Thymus (tissue), 11 donors: ENCODE data around the gene CRISPLD2. TPM values are rescaled to one million over a fixed set of nuclear protein-coding genes. Genes with fewer than 3 reads are reported as not detected.

Experiments
- DNase-seq, 9 donors: peaks; one replicate each; pipeline ENCODE4 v3.0.0-alpha.2; 2013; ENCODE audit warnings: low spot score in 9 of 9, low read depth in 6 of 9, missing footprints in 1 of 9
- H3K27ac ChIP-seq, 2 donors: one replicate each; pipeline ENCODE4 v1.5.1; 2013; ENCODE audit warnings: control low read depth in 1 of 2, low read depth in 1 of 2, low read length in 1 of 2, mild to moderate bottlenecking in 1 of 2, moderate library complexity in 1 of 2
- H3K27me3 ChIP-seq, 2 donors: one replicate each; pipeline ENCODE4 v1.5.1; 2013; ENCODE audit warnings: low read length in 1 of 2; ENCODE audit not compliant: control insufficient read depth in 2 of 2, insufficient read depth in 1 of 2
- H3K36me3 ChIP-seq, 2 donors: one replicate each; pipeline ENCODE4 v1.5.1; 2013; ENCODE audit warnings: low read length in 1 of 2, mild to moderate bottlenecking in 1 of 2, moderate library complexity in 1 of 2; ENCODE audit not compliant: control insufficient read depth in 2 of 2, insufficient read depth in 2 of 2
- H3K4me1 ChIP-seq, 2 donors: one replicate each; pipeline ENCODE4 v1.5.1; 2013; ENCODE audit warnings: low read length in 2 of 2; ENCODE audit not compliant: control insufficient read depth in 2 of 2, insufficient read depth in 2 of 2
- H3K4me3 ChIP-seq, 2 donors: one replicate each; pipeline ENCODE4 v1.5.1; 2013; ENCODE audit warnings: low read length in 2 of 2, control low read depth in 1 of 2, mild to moderate bottlenecking in 1 of 2
- H3K9me3 ChIP-seq, 2 donors: one replicate each; pipeline ENCODE4 v1.5.1; 2013; ENCODE audit warnings: low read length in 1 of 2, mild to moderate bottlenecking in 1 of 2; ENCODE audit not compliant: control insufficient read depth in 2 of 2, insufficient read depth in 1 of 2
- WGBS: extraction: QIAGEN DNeasy Blood & Tissue Kit; methylation state at CpG from one replicate; pipeline ENCODE4 v1.1.7; 2013; 5-methylcytosine and 5-hydroxymethylcytosine counted together
- polyA plus RNA-seq: library from polyadenylated mRNA; stranded (reverse); fragments of 200-250 nt; gene quantifications from one replicate; pipeline ENCODE4 v1.2.3, GENCODE V29; 2013
- total RNA-seq: library from RNA; stranded (reverse); fragments of 120-200 nt; gene quantifications from one replicate; pipeline ENCODE4 v1.2.4, GENCODE V29; 2013
- donor health status: healthy.

CRISPLD2 gene
- total and polyA plus RNA-seq, 2 donors = 2.1 to 7.2 TPM

- Histone ChIP-seq H3K27ac (no peak overlapping the region), H3K4me3 (no peak overlapping the region), H3K9me3 (no peaks in the 10 kb centered on the region), H3K27me3 (peaks cover 0 to 21% of the 10 kb centered on the region in 2 donors), H3K4me1 (no peaks in the 10 kb centered on the region), H3K36me3 (no peaks in the 10 kb centered on the region)
- WGBS = 42% methylated on average over 6 of the region's 6 CpGs
- DNase-seq = no peak
Measured at GRCh38 chr16:84913315-84913714, 93.5 kb downstream of the CRISPLD2 start.

- Histone ChIP-seq H3K27ac (no peak overlapping the region), H3K9me3 (no peaks in the 10 kb centered on the region)
- 95% methylated on average over 5 of the region's 5 CpGs for WGBS
Measured at GRCh38 chr16:84914273-84914672, 94.5 kb downstream of the CRISPLD2 start.

GRCh38 chr16:84916178-84916577, 96.4 kb downstream of the CRISPLD2 start:
- no peak for DNase-seq
- no peaks in the 10 kb centered on the region for H3K36me3 ChIP-seq
- 32% methylated on average over 9 of the region's 9 CpGs for WGBS

More at GRCh38 chr16:84914273-84914672, 94.5 kb downstream of the CRISPLD2 start:
- Histone ChIP-seq H3K36me3 (no peaks in the 10 kb centered on the region), H3K27me3 (peaks cover 0 to 24% of the 10 kb centered on the region in 2 donors), H3K4me1 (no peaks in the 10 kb centered on the region), H3K4me3 (no peak overlapping the region)
- DNase-seq = no peak

GRCh38 chr16:84916850-84917249, 97.1 kb downstream of the CRISPLD2 start:
- WGBS = 81% methylated on average over 6 of the region's 6 CpGs
- no peaks in the 10 kb centered on the region for H3K4me1 ChIP-seq
- H3K36me3 ChIP-seq = no peaks in the 10 kb centered on the region
- no peaks in the 10 kb centered on the region for H3K9me3 ChIP-seq
- no peak overlapping the region for H3K4me3 ChIP-seq
- H3K27me3 ChIP-seq = peaks cover 0 to 27% of the 10 kb centered on the region in 2 donors
- no peak for DNase-seq
- H3K27ac ChIP-seq = no peak overlapping the region

More at GRCh38 chr16:84916178-84916577, 96.4 kb downstream of the CRISPLD2 start:
- Histone ChIP-seq H3K27me3 (peaks cover 0 to 27% of the 10 kb centered on the region in 2 donors), H3K4me1 (no peaks in the 10 kb centered on the region), H3K9me3 (no peaks in the 10 kb centered on the region), H3K27ac (no peak overlapping the region), H3K4me3 (no peak overlapping the region)

- DNase-seq = no peak
- peaks cover 0 to 2% of the 10 kb centered on the region in 2 donors for H3K4me1 ChIP-seq
- H3K9me3 ChIP-seq = no peaks in the 10 kb centered on the region
- 93% methylated on average over 11 of the region's 11 CpGs for WGBS
- peaks cover 0 to 27% of the 10 kb centered on the region in 2 donors for H3K27me3 ChIP-seq
- no peak overlapping the region for H3K27ac ChIP-seq
- H3K36me3 ChIP-seq = no peaks in the 10 kb centered on the region
- no peak overlapping the region for H3K4me3 ChIP-seq
Measured at GRCh38 chr16:84917492-84917891, 97.7 kb downstream of the CRISPLD2 start.

- Histone ChIP-seq H3K36me3 (no peaks in the 10 kb centered on the region), H3K4me1 (peaks cover 0 to 5% of the 10 kb centered on the region in 2 donors), H3K4me3 (no peak overlapping the region), H3K27me3 (peaks cover 0 to 27% of the 10 kb centered on the region in 2 donors), H3K27ac (no peak overlapping the region), H3K9me3 (no peaks in the 10 kb centered on the region)
- no peak for DNase-seq
- WGBS = 97% methylated on average over 20 of the region's 20 CpGs
Measured at GRCh38 chr16:84918006-84918909, 98.5 kb downstream of the CRISPLD2 start.

GRCh38 chr16:84919269-84919668, 99.5 kb downstream of the CRISPLD2 start:
- 79% methylated on average over 7 of the region's 7 CpGs for WGBS
- no peak overlapping the region for H3K27ac ChIP-seq
- peaks cover 0 to 25% of the 10 kb centered on the region in 2 donors for H3K27me3 ChIP-seq
- no peaks in the 10 kb centered on the region for H3K9me3 ChIP-seq
- H3K4me3 ChIP-seq = no peak overlapping the region
- peaks cover 0 to 5% of the 10 kb centered on the region in 2 donors for H3K4me1 ChIP-seq
- DNase-seq = no peak
- no peaks in the 10 kb centered on the region for H3K36me3 ChIP-seq

GRCh38 chr16:84919708-84920107, 99.9 kb downstream of the CRISPLD2 start:
- no peak for DNase-seq
- no peaks in the 10 kb centered on the region for H3K9me3 ChIP-seq
- no peaks in the 10 kb centered on the region for H3K36me3 ChIP-seq
- no peak overlapping the region for H3K27ac ChIP-seq
- H3K27me3 ChIP-seq = peaks cover 0 to 25% of the 10 kb centered on the region in 2 donors
- H3K4me1 ChIP-seq = peaks cover 0 to 5% of the 10 kb centered on the region in 2 donors
- WGBS = 66% methylated on average over 13 of the region's 13 CpGs
- H3K4me3 ChIP-seq = no peak overlapping the region

- Histone ChIP-seq H3K27me3 (peaks cover 0 to 25% of the 10 kb centered on the region in 2 donors), H3K36me3 (no peaks in the 10 kb centered on the region), H3K27ac (no peak overlapping the region), H3K9me3 (no peaks in the 10 kb centered on the region), H3K4me1 (peaks cover 0 to 5% of the 10 kb centered on the region in 2 donors), H3K4me3 (no peak overlapping the region)
- DNase-seq = no peak
- WGBS = 98% methylated on average over 8 of the region's 8 CpGs
Measured at GRCh38 chr16:84920333-84920732, 100.5 kb downstream of the CRISPLD2 start.
